ENCODE measurements around the gene TBPL1. TPM values are rescaled to one million over a fixed set of nuclear protein-coding genes. Genes with fewer than 3 reads are reported as not detected.

The TBPL1 gene
- total RNA-seq, 4 donors from 2014 or later: 4.8 to 10.0 (median 4.9) TPM; not detected in 1

- H3K4me1 ChIP-seq: peaks cover 5 to 46% (median 25%) of the 10 kb centered on the region in 4 donors
- H3K9me3 ChIP-seq: no peaks in the 10 kb centered on the region
- intact Hi-C loops (cut with DNase I; ENCODE audit: low total_unique reads) (loop anchor here (5.0 kb wide), 1 partner anchor 92 kb away; no protein-coding TSS in a partner anchor), in situ Hi-C loops (cut with MboI; ENCODE audit: low pct_ligation_motif_present in 1 of 4, low pct_unique_long_range_greater_than_20kb in 1 of 4, low sequenced_read_pairs in 3 of 4) (loop anchor here in 3 of 4 donors (10.0 kb wide), 1 partner anchor 95 kb away; no protein-coding TSS in a partner anchor)
- H3K36me3 ChIP-seq: no peaks in the 10 kb centered on the region
- no peak for DNase-seq
- 52 to 69% methylated on average over 2 of the region's 2 CpGs for WGBS, 2 donors (ENCODE audit: low coverage in 1 of 2)
- H3K27me3 ChIP-seq: no peaks in the 10 kb centered on the region
- no peak overlapping the region for H3K4me3 ChIP-seq
- TF ChIP-seq POLR2AphosphoS5 (IDR thresholded peaks at IDR 0.05) (no peak), EP300 (IDR thresholded peaks at IDR 0.05; ENCODE audit: low read depth) (no peak), POLR2A (IDR thresholded peaks at IDR 0.05) (no peak), CTCF (IDR thresholded peaks at IDR 0.05) (no peak)
- H3K27ac ChIP-seq: no peak overlapping the region
These were observed 16.9 kb downstream of the TBPL1 start for GRCh38 chr6:133969921-133970295.

- in situ Hi-C loops (cut with MboI; ENCODE audit: low pct_ligation_motif_present in 1 of 4, low pct_unique_long_range_greater_than_20kb in 1 of 4, low sequenced_read_pairs in 3 of 4): loop anchor here in 3 of 4 donors (10.0 kb wide), 1 partner anchor 93 kb away; no protein-coding TSS in a partner anchor
- Histone ChIP-seq H3K27me3 (no peaks in the 10 kb centered on the region), H3K4me3 (no peak overlapping the region), H3K36me3 (no peaks in the 10 kb centered on the region), H3K27ac (no peak overlapping the region), H3K9me3 (no peaks in the 10 kb centered on the region), H3K4me1 (peaks cover 0 to 27% (median 10%) of the 10 kb centered on the region in 4 donors)
- WGBS, 2 donors (ENCODE audit: low coverage in 1 of 2): 65 to 69% methylated on average over 1 of the region's 1 CpG
- DNase-seq: no peak
- intact Hi-C loops (cut with DNase I; ENCODE audit: low total_unique reads): loop anchor here (5.0 kb wide), 1 partner anchor 90 kb away; no protein-coding TSS in a partner anchor
- TF ChIP-seq POLR2A (IDR thresholded peaks at IDR 0.05) (no peak), EP300 (IDR thresholded peaks at IDR 0.05; ENCODE audit: low read depth) (no peak), CTCF (IDR thresholded peaks at IDR 0.05) (no peak), POLR2AphosphoS5 (IDR thresholded peaks at IDR 0.05) (no peak)
These were observed 18.8 kb downstream of the TBPL1 start for GRCh38 chr6:133971861-133972260.

GRCh38 chr6:133972388-133972787 lies 19.4 kb downstream of the TBPL1 start:
- no peaks in the 10 kb centered on the region for H3K27me3 ChIP-seq
- no peak for TF ChIP-seq POLR2A (IDR thresholded peaks at IDR 0.05)
- no peaks in the 10 kb centered on the region for H3K36me3 ChIP-seq
- no peak for DNase-seq
- WGBS, 2 donors (ENCODE audit: low coverage in 1 of 2): 63 to 67% methylated on average over 2 of the region's 2 CpGs
- H3K4me3 ChIP-seq: no peak overlapping the region
- H3K27ac ChIP-seq: no peak overlapping the region
- H3K9me3 ChIP-seq: no peaks in the 10 kb centered on the region
- H3K4me1 ChIP-seq: peaks cover 0 to 22% (median 7%) of the 10 kb centered on the region in 4 donors
- intact Hi-C loops (cut with DNase I; ENCODE audit: low total_unique reads) (loop anchor here (5.0 kb wide), 1 partner anchor 90 kb away; no protein-coding TSS in a partner anchor), in situ Hi-C loops (cut with MboI; ENCODE audit: low pct_ligation_motif_present in 1 of 4, low pct_unique_long_range_greater_than_20kb in 1 of 4, low sequenced_read_pairs in 3 of 4) (loop anchor here in 3 of 4 donors (10.0 kb wide), 1 partner anchor 92 kb away; no protein-coding TSS in a partner anchor)

- in situ Hi-C loops (cut with MboI; ENCODE audit: low pct_ligation_motif_present in 1 of 4, low pct_unique_long_range_greater_than_20kb in 1 of 4, low sequenced_read_pairs in 3 of 4) (loop anchor here in 3 of 4 donors (10.0 kb wide), 1 partner anchor 91 kb away; no protein-coding TSS in a partner anchor), intact Hi-C loops (cut with DNase I; ENCODE audit: low total_unique reads) (loop anchor here (5.0 kb wide), 1 partner anchor 89 kb away; no protein-coding TSS in a partner anchor)
These were observed 20.3 kb downstream of the TBPL1 start for GRCh38 chr6:133973109-133973971.

More at GRCh38 chr6:133973109-133973971, 20.3 kb downstream of the TBPL1 start:
- WGBS, 2 donors (ENCODE audit: low coverage in 1 of 2): 3 to 4% methylated on average over 4 of the region's 4 CpGs
- Histone ChIP-seq H3K9me3 (no peaks in the 10 kb centered on the region), H3K36me3 (no peaks in the 10 kb centered on the region), H3K27ac (no peak overlapping the region), H3K4me1 (peaks cover under 1 to 29% (median 14%) of the 10 kb centered on the region in 4 donors), H3K4me3 (no peak overlapping the region), H3K27me3 (no peaks in the 10 kb centered on the region)
- DNase-seq: no peak
- TF ChIP-seq CTCF (IDR thresholded peaks at IDR 0.05) (peak; percentile 72 to 80 (median 75)), EP300 (IDR thresholded peaks at IDR 0.05; ENCODE audit: low read depth) (no peak), POLR2AphosphoS5 (IDR thresholded peaks at IDR 0.05) (no peak)

All from transverse colon (tissue), 4 donors.